ENCODE results near the gene DOCK11.
"Not testable (repeated sequence)": the region's sequence is repeated elsewhere in the genome, so short reads cannot be mapped to it uniquely, and the experiment has no call there.

Gene DOCK11

DNA sequence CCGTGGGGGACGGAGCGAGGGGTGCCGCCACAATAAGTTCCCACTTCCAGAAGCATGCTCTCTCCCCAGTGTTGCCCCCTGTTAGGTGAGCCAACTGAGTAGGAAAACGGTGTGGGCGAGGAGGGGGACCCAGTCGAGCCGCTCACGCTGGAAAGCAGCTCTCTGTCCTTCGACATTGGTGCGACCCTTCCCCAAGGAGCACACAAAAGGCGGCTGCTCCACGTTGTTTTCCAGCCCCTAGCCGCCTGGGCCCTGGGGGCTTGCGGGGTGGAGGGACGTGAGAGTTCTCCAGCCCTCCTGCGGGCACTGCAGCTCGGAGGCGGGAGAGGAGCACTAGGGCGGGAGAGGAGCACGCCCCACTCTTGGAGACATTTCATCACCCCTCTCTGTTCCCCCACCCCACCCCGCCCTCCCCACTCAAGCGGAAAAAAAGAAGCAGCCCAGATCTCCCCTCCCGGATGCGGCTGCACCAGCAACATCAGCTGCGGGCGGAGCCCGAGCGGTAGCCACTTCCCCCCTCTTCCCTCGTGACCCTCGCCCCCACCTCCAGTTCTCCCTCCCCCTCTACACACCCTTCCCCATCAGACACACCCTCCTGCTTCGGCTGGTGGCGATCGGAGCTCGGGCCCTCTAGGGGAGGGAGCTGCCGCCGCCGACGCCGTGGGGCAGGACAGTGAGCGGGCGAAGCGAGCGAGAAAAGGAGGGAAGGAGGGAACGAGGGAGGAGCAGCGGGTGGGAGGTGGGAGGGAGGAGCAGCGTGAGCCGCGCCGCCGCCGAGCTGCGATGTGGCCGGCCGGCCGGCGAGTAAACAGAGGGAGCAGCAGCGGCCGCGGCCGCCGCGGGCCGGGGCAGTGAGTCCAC lies at the start of gene DOCK11:
Gene DOCK11 (plus strand): TSS at position 755 of the 861 bp plus-strand sequence. CDS start 157 bp downstream, outside the sequence.
- peak within 1 kb of the TSS; percentile 95 to 99 for H3K27ac Mint-ChIP-seq
- peak within 1 kb of the TSS; percentile 93 to 100 for H3K4me3 Mint-ChIP-seq
- DNase-seq (peak; percentile 74 to 88), ATAC-seq (peak; percentile 84)
- no peaks in the 10 kb centered on the region for H3K9me3 Mint-ChIP-seq
- peaks cover 27% of the 10 kb centered on the region for H3K4me1 Mint-ChIP-seq
- no peaks in the 10 kb centered on the region for H3K27me3 Mint-ChIP-seq

DNA sequence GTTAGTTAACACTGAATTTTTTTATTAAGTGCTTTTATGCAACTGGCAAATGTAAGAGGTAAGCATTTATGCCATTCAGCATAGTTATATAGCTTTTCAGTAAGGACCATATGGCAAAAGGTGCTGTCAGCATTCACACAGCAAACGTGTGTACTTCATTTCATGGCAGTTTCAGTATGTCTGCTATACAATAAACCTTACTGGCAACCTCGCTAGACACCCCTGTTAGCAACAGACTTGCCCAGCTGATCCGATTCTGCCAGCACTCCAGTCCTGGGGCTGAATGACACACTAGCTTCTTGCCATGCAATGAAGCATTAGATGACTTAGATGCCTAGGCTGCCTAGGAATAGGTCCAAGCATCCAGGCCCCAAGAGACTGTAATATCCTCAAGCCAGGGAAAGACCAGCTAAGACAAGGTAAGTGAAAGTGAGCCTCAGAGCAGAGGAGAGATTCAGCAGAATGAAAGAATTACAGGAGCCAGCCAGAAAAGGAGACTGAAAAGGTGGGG lies 47.3 kb upstream of the DOCK11 start:
- no peak overlapping the region for H3K27ac Mint-ChIP-seq

GRCh38 chrX:118455013-118455412 lies 40.6 kb upstream of the DOCK11 start:
- no peak for ATAC-seq
- Mint-ChIP-seq H3K4me3 (no peak overlapping the region), H3K27me3 (no peaks in the 10 kb centered on the region), H3K4me1 (no peaks in the 10 kb centered on the region), H3K9me3 (no peaks in the 10 kb centered on the region), H3K27ac (no peak overlapping the region)
- DNase-seq, result no peak

More for the DNA sequence above, 47.3 kb upstream of the DOCK11 start:
- DNase-seq, result no peak
- Mint-ChIP-seq H3K27me3 (no peaks in the 10 kb centered on the region), H3K4me1 (no peaks in the 10 kb centered on the region), H3K4me3 (no peak overlapping the region), H3K9me3 (no peaks in the 10 kb centered on the region)
- no peak for ATAC-seq

DNA sequence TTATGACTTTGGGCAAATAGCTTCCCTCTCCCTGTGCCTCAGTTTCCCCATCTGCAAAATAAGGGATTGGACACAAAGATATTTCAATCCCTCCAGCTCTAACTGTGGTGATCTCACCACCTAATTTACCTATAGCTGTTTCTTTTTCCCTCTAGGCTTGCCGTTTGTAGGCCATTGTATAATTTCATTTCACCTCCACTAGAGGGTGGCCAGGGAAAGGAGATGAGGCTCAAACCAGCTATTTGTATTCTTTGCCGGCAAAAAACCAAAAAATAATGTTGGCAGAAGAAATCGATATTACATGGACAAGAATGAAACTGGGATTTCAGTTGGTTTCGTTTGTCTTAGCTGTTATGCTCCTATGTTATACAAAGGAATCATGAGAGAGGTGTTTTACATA lies 36.1 kb upstream of the DOCK11 start:
- Mint-ChIP-seq H3K27me3 (no peaks in the 10 kb centered on the region), H3K4me3 (no peak overlapping the region), H3K4me1 (no peaks in the 10 kb centered on the region), H3K27ac (peak overlapping the region in 1 of 2 donors; percentile 42), H3K9me3 (no peaks in the 10 kb centered on the region)
- DNase-seq, result peak; percentile 7 to 13
- ATAC-seq, result peak; percentile 64

GRCh38 chrX:118464501-118464900 lies 31.1 kb upstream of the DOCK11 start:
- H3K9me3 Mint-ChIP-seq, result no peaks in the 10 kb centered on the region
- H3K4me3 Mint-ChIP-seq, result no peak overlapping the region
- ATAC-seq, result no peak
- H3K27ac Mint-ChIP-seq, result no peak overlapping the region
- H3K27me3 Mint-ChIP-seq, result no peaks in the 10 kb centered on the region
- no peak for DNase-seq
- H3K4me1 Mint-ChIP-seq, result no peaks in the 10 kb centered on the region

DNA sequence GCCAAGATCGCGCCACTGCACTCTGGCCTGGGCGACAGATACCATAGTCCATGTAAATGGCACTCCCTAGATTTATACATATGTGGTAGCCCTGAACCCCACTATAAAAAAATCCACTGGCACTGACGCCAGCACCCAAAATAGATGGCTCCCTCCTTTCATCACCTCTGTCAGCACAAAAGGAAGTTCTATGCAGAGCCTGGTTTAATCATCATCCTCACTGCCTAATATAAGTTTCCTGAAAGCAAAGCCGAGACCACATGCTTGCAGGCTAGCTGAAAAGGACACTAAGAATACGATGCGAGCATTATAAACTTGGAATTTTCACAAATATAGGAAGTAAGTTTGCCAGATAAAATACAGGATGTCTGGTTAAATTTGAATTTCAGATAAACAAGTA lies 27.5 kb upstream of the DOCK11 start:
- no peak for ATAC-seq
- Mint-ChIP-seq H3K9me3 (no peaks in the 10 kb centered on the region), H3K27ac (no peak overlapping the region), H3K4me3 (no peak overlapping the region), H3K27me3 (no peaks in the 10 kb centered on the region), H3K4me1 (no peaks in the 10 kb centered on the region)
- DNase-seq, result no peak

- ATAC-seq, H3K27me3 Mint-ChIP-seq, H3K4me3 Mint-ChIP-seq, DNase-seq, H3K9me3 Mint-ChIP-seq, H3K27ac Mint-ChIP-seq, H3K4me1 Mint-ChIP-seq: not testable (repeated sequence)
Measured at GRCh38 chrX:118470721-118471347, 24.8 kb upstream of the DOCK11 start.

DNA sequence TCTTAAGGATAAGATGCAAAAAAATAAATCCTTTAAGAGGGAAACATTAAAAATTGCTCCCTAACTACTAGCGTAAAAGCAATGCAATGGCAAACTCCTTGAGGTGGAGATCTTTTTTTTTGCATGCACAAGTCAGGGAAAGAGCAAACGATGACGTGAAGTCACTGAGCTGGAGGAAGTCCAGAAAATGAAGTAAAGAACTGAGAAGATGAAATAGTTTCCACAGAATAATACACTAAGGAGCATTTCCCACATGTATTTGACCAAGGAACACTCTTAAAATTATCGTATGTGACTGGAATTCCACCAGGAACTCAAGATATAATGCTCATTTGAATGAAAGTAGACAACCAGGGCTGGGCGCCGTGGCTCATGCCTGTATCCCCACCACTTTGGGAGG lies 21.0 kb upstream of the DOCK11 start:
- Mint-ChIP-seq H3K9me3 (no peaks in the 10 kb centered on the region), H3K4me3 (no peak overlapping the region), H3K27ac (no peak overlapping the region), H3K27me3 (no peaks in the 10 kb centered on the region), H3K4me1 (no peaks in the 10 kb centered on the region)
- DNase-seq (no peak), ATAC-seq (no peak)

DNA sequence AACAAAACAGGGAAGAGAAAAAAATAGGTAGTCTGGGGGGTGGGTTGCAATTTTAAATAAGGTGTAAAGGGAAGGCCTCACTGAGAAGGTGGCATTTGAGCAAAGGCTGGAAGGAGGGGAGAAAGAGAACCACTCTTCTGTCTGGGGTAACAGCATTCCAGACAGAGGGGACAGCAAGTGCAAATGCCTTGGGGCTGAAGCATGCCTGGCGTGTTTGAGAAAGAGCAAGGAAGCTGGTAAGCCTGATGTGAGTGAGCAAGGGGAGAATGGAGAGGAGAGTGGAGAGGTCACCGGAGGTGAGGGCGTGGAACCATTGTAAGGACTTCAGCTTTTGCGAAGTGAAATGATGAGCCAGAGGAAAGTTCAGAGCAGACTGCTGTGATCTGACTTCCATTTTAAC lies 19.7 kb upstream of the DOCK11 start:
- Mint-ChIP-seq H3K9me3 (no peaks in the 10 kb centered on the region), H3K27ac (no peak overlapping the region), H3K4me1 (no peaks in the 10 kb centered on the region), H3K4me3 (no peak overlapping the region), H3K27me3 (no peaks in the 10 kb centered on the region)
- ATAC-seq, result no peak
- DNase-seq, result no peak

DNA sequence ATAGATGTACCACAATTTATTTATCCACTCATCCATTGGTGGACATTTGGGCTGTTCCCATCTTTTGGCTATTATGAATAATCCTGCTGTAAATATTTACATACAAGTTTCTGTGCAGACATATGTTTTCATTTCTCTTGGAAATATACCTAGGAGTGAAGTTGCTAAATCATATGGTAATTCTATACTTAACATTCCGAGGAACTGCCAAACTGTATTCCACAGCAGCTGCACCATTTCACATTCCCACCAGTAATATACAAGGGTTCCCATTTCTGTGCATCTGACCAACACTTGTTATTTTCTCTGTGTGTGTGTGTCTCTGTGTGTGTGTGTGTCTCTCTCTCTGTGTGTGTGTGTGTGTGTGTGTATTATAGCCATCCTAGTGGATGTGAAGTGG lies 15.4 kb upstream of the DOCK11 start:
- ATAC-seq, result no peak
- no peaks in the 10 kb centered on the region for H3K27me3 Mint-ChIP-seq

DNA sequence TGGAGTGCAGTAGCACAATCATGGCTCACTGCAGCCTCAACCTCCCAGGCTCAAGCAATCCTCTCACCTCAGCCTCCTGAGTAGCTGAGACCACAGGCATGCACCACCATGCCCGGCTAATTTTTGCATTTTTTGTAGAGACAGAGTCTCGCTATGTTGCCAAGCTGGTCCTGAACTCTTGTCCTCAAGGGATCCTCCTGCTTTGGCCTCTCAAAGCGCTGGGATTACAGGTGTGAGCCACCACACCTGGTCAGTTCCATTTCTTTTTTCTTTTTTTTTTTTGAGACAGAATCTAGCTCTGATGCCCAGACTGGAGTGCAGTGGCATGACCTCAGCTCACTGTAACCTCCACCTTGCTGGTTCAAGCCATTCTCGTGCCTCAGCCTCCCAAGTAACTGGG lies 13.2 kb upstream of the DOCK11 start:
- H3K4me1 Mint-ChIP-seq, DNase-seq, ATAC-seq, H3K4me3 Mint-ChIP-seq, H3K27ac Mint-ChIP-seq, H3K27me3 Mint-ChIP-seq, H3K9me3 Mint-ChIP-seq: not testable (repeated sequence)

More for the DNA sequence above, 15.4 kb upstream of the DOCK11 start:
- H3K4me1 Mint-ChIP-seq, result no peaks in the 10 kb centered on the region
- no peak for DNase-seq
- H3K9me3 Mint-ChIP-seq, result no peaks in the 10 kb centered on the region
- H3K27ac Mint-ChIP-seq, result no peak overlapping the region
- H3K4me3 Mint-ChIP-seq, result no peak overlapping the region

GRCh38 chrX:118484216-118484903 lies 11.3 kb upstream of the DOCK11 start:
- DNase-seq (no peak), ATAC-seq (no peak)
- H3K27ac Mint-ChIP-seq, result no peak overlapping the region
- no peaks in the 10 kb centered on the region for H3K4me1 Mint-ChIP-seq
- H3K4me3 Mint-ChIP-seq, result no peak overlapping the region
- H3K9me3 Mint-ChIP-seq, result no peaks in the 10 kb centered on the region
- H3K27me3 Mint-ChIP-seq, result no peaks in the 10 kb centered on the region

- ATAC-seq, H3K27me3 Mint-ChIP-seq, H3K4me1 Mint-ChIP-seq, DNase-seq, H3K9me3 Mint-ChIP-seq, H3K4me3 Mint-ChIP-seq: not testable (repeated sequence)
- peak overlapping the region in 1 of 2 donors; percentile 12 for H3K27ac Mint-ChIP-seq
Measured at GRCh38 chrX:118486693-118487092, 8.9 kb upstream of the DOCK11 start.

DNA sequence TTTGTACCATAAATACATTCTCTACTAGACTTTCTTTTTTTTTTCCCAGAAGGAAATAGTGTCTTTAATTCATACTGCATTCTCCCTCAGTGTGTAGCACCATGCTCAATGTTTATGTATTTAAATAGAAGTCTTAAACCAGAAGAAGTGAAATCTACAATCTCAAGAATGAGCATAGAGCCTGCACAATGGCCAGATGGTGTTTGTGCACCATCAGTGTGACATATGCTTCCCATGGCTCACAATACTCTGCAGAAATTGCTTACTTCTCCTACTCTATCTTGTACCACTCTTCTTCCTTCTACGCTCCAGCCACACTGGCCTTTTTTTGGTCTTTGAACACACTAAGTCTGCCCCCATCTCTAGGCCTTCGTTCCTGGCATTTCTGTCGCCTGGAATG lies 2.6 kb upstream of the DOCK11 start:
- no peak overlapping the region for H3K27ac Mint-ChIP-seq
- H3K9me3 Mint-ChIP-seq, result no peaks in the 10 kb centered on the region
- H3K27me3 Mint-ChIP-seq, result no peaks in the 10 kb centered on the region
- no peak for DNase-seq
- no peak overlapping the region for H3K4me3 Mint-ChIP-seq
- ATAC-seq, result no peak
- H3K4me1 Mint-ChIP-seq, result peaks cover 16% of the 10 kb centered on the region

DNA sequence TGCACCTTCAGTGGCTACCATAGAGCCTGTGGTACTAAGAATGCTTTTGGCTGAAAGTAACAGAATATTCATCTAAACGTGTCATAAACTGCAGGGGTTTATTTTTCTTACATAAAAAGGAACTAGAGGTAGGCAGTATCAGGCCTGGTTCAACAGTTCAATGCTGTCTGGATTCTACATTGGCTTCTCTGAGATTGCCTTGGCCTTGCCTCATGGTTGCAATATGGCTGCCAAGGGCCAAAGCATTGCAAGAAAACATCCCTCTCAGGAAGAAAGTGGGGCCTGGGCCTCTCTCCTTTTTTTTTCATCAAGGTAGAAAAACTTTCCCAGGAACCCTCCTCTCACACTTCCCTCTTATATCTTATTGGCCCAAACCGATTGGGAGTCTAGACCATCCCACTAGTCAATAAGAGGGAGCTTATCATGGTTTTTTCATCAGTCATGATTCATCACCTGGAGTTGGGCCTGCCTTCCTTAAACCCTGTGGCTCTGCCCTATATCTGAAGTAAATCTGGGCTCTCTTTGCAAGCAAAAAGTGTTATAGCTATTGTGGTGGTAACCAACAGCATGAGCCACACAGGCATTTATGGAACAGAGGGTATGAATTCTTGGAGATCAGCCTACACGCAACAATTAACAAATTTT lies 1.8 kb upstream of the DOCK11 start:
- no peaks in the 10 kb centered on the region for H3K9me3 Mint-ChIP-seq
- H3K4me1 Mint-ChIP-seq, result peaks cover 19% of the 10 kb centered on the region
- DNase-seq (no peak), ATAC-seq (no peak)
- no peak overlapping the region for H3K27ac Mint-ChIP-seq
- H3K4me3 Mint-ChIP-seq, result no peak overlapping the region
- H3K27me3 Mint-ChIP-seq, result no peaks in the 10 kb centered on the region

Data from stimulated activated naive CD8-positive, alpha-beta T cell treated with anti-CD3 and anti-CD28 coated beads, Interleukin-15, amount 100 ng/mL, for 72 hours (primary cell).